ENCODE data around the gene BCLAF3. TPM values are rescaled to one million over a fixed set of nuclear protein-coding genes. Genes with fewer than 3 reads are reported as not detected.

BCLAF3 gene
- 4.8 and 10.4 TPM in 2 replicates for total RNA-seq (2014; rRNA removed; shearing (Covaris generic))
- polyA plus RNA-seq (2016; fragmentation: Nextera tagmentation; extraction: Ambion mirVana): 3.7 and 4.4 TPM in 2 replicates

DNA sequence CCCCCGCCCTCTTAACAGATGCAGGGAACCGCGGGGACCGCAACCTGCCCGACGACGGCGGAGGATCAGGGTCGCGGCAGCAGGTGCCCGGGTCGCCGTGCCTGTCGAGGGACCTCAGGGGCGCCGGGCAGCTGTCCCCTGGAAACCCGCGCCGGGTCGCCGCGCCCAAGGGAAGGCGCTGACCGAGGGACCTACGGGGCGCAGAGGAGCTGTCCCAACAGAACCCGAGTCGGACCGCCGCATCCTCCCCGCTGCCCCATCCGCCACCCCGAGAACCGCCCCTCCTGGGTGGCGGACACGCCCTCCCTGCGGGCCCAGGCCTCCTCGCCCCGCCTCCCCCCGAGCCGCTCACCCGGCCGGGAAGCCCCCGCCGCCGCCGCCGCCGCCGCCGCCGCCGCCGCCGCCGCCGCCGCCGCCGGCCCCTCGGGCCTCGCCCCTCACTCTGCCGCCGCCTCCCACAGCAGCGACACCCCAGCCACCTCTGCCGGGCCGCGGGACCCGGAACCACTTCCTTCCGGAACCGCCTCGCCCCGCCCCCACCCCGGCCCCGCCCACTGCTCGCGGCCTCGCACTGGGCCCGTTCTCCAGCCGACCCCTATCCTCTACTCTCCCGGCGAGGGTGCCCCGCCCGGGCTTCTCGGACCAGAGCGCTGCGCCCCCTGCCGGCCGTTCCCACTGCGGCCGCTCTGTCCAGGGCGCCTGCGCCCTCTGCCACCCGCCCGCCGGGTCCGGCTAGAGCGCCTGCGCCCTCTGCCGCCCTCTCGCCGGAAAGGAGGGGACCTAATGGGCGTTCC, at the start of gene BCLAF3:
Gene BCLAF3, minus strand, starts transcription at position 506 of the 794 bp plus-strand sequence. CDS start 20,797 bp downstream, outside the sequence.
- TF ChIP-seq EZH2phosphoT487 (IDR thresholded peaks at IDR 0.05; ENCODE audit: insufficient read depth, low read depth) (no peak), EZH2 (IDR thresholded peaks at IDR 0.05; ENCODE audit: insufficient read depth, poor library complexity, severe bottlenecking) (no peak)
- H3K36me3 ChIP-seq (ENCODE audit: low read depth): no peaks in the 10 kb centered on the region
- H3K9me2 ChIP-seq (ENCODE audit: insufficient read depth): no peaks in the 10 kb centered on the region
- H3K9me3 ChIP-seq (ENCODE audit: low read depth): no peaks in the 10 kb centered on the region
- peak within 1 kb of the TSS; percentile 80 for H3K4me3 ChIP-seq
- H3K27me3 ChIP-seq (replicated peaks; ENCODE audit: insufficient read depth): no peaks in the 10 kb centered on the region
- no peaks in the 10 kb centered on the region for H4K20me1 ChIP-seq (ENCODE audit: insufficient read depth)
- no peaks in the 10 kb centered on the region for H3F3A ChIP-seq (ENCODE audit: insufficient read depth)
- H3K27ac ChIP-seq: peak within 1 kb of the TSS; percentile 15; the same call in 1 of the 2 replicates
- WGBS, 2 experiments (ENCODE audit: low coverage in 1 of 2, low lambda C conversion rate in 2 of 2, missing lambda C conversion rate in 2 of 2): 0 to 3% methylated on average over 1 to 7 of the region's 103 CpGs
- DNase-seq: peak; percentile 91
- H3K9ac ChIP-seq: peak within 1 kb of the TSS; percentile 66
- in situ Hi-C loops (cut with MboI): no loop called here
- H3K4me2 ChIP-seq (ENCODE audit: unreplicated experiment): peak within 1 kb of the TSS; percentile 68
- no peaks in the 10 kb centered on the region for H3K4me1 ChIP-seq (ENCODE audit: insufficient read depth)
- H3K79me2 ChIP-seq (ENCODE audit: insufficient read depth): peaks cover 36% of the 10 kb centered on the region
- peak within 1 kb of the TSS; percentile 90 for H2AFZ ChIP-seq

GRCh38 chrX:20038966-20039365, 48.1 kb upstream of the BCLAF3 start:
- Histone ChIP-seq H3K27ac (no peak overlapping the region), H3K36me3 (ENCODE audit: low read depth) (no peaks in the 10 kb centered on the region), H3K4me2 (ENCODE audit: unreplicated experiment) (no peak overlapping the region), H3F3A (ENCODE audit: insufficient read depth) (no peaks in the 10 kb centered on the region), H3K4me1 (ENCODE audit: insufficient read depth) (no peaks in the 10 kb centered on the region), H2AFZ (no peak overlapping the region), H3K27me3 (replicated peaks; ENCODE audit: insufficient read depth) (no peaks in the 10 kb centered on the region), H3K9ac (no peak overlapping the region), H3K79me2 (ENCODE audit: insufficient read depth) (no peaks in the 10 kb centered on the region), H3K9me2 (ENCODE audit: insufficient read depth) (no peaks in the 10 kb centered on the region), H4K20me1 (ENCODE audit: insufficient read depth) (no peaks in the 10 kb centered on the region), H3K4me3 (no peak overlapping the region), H3K9me3 (ENCODE audit: low read depth) (no peaks in the 10 kb centered on the region)
- in situ Hi-C loops (cut with MboI): no loop called here
- 64 to 69% methylated on average over 3 of the region's 3 CpGs for WGBS, 2 experiments (ENCODE audit: low coverage in 1 of 2, low lambda C conversion rate in 2 of 2, missing lambda C conversion rate in 2 of 2)
- TF ChIP-seq EZH2 (IDR thresholded peaks at IDR 0.05; ENCODE audit: insufficient read depth, poor library complexity, severe bottlenecking) (no peak), EZH2phosphoT487 (IDR thresholded peaks at IDR 0.05; ENCODE audit: insufficient read depth, low read depth) (no peak)
- no peak for DNase-seq

GRCh38 chrX:20037186-20037585, 46.3 kb upstream of the BCLAF3 start:
- TF ChIP-seq EZH2 (IDR thresholded peaks at IDR 0.05; ENCODE audit: insufficient read depth, poor library complexity, severe bottlenecking) (no peak), EZH2phosphoT487 (IDR thresholded peaks at IDR 0.05; ENCODE audit: insufficient read depth, low read depth) (no peak)
- no peak overlapping the region for H3K4me2 ChIP-seq (ENCODE audit: unreplicated experiment)
- WGBS, 2 experiments (ENCODE audit: low coverage in 1 of 2, low lambda C conversion rate in 2 of 2, missing lambda C conversion rate in 2 of 2): 80 to 86% methylated on average over 5 to 6 of the region's 6 CpGs

DNA sequence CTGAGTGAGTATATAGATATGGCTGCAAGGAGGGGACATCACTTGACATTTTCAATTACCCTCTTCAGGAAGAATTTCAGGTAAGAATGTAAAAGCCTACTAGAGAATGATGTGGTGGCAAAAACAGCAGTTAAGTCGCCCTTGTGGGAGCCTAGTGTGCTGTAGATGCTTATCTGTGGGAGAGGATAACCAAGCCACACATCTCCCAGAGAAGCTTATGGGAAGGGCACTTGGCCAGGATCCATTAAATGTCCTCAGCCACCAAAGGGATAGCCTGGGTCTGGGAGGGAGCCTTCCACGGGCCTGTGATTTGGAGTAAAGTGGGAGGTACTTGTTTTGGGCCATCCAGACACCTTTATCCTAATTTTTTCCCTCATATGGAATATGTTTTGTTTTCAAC, 41.3 kb upstream of the BCLAF3 start:
- DNase-seq: no peak
- Histone ChIP-seq H3K9me3 (ENCODE audit: low read depth) (no peaks in the 10 kb centered on the region), H3K27me3 (replicated peaks; ENCODE audit: insufficient read depth) (no peaks in the 10 kb centered on the region), H3K79me2 (ENCODE audit: insufficient read depth) (no peaks in the 10 kb centered on the region), H3F3A (ENCODE audit: insufficient read depth) (no peaks in the 10 kb centered on the region), H3K9ac (no peak overlapping the region), H2AFZ (no peak overlapping the region), H4K20me1 (ENCODE audit: insufficient read depth) (no peaks in the 10 kb centered on the region), H3K4me1 (ENCODE audit: insufficient read depth) (no peaks in the 10 kb centered on the region), H3K36me3 (ENCODE audit: low read depth) (no peaks in the 10 kb centered on the region), H3K27ac (no peak overlapping the region), H3K4me2 (ENCODE audit: unreplicated experiment) (no peak overlapping the region), H3K9me2 (ENCODE audit: insufficient read depth) (no peaks in the 10 kb centered on the region), H3K4me3 (no peak overlapping the region)
- in situ Hi-C loops (cut with MboI): no loop called here
- TF ChIP-seq EZH2phosphoT487 (IDR thresholded peaks at IDR 0.05; ENCODE audit: insufficient read depth, low read depth): no peak
- TF ChIP-seq EZH2 (IDR thresholded peaks at IDR 0.05; ENCODE audit: insufficient read depth, poor library complexity, severe bottlenecking): no peak
- 41% methylated on average over 2 of the region's 2 CpGs for WGBS, 2 experiments (ENCODE audit: low coverage in 1 of 2, low lambda C conversion rate in 2 of 2, missing lambda C conversion rate in 2 of 2)

More at GRCh38 chrX:20037186-20037585, 46.3 kb upstream of the BCLAF3 start:
- in situ Hi-C loops (cut with MboI): no loop called here
- H3K4me3 ChIP-seq: no peak overlapping the region
- H3F3A ChIP-seq (ENCODE audit: insufficient read depth): no peaks in the 10 kb centered on the region
- no peak overlapping the region for H3K27ac ChIP-seq
- no peaks in the 10 kb centered on the region for H3K27me3 ChIP-seq (replicated peaks; ENCODE audit: insufficient read depth)
- H3K79me2 ChIP-seq (ENCODE audit: insufficient read depth): no peaks in the 10 kb centered on the region
- H3K9me3 ChIP-seq (ENCODE audit: low read depth): no peaks in the 10 kb centered on the region
- no peak for DNase-seq
- H4K20me1 ChIP-seq (ENCODE audit: insufficient read depth): no peaks in the 10 kb centered on the region
- no peaks in the 10 kb centered on the region for H3K36me3 ChIP-seq (ENCODE audit: low read depth)
- H3K4me1 ChIP-seq (ENCODE audit: insufficient read depth): no peaks in the 10 kb centered on the region
- H3K9me2 ChIP-seq (ENCODE audit: insufficient read depth): no peaks in the 10 kb centered on the region
- H3K9ac ChIP-seq: no peak overlapping the region
- no peak overlapping the region for H2AFZ ChIP-seq
